ENCODE results near the gene LRP10.

DNA sequence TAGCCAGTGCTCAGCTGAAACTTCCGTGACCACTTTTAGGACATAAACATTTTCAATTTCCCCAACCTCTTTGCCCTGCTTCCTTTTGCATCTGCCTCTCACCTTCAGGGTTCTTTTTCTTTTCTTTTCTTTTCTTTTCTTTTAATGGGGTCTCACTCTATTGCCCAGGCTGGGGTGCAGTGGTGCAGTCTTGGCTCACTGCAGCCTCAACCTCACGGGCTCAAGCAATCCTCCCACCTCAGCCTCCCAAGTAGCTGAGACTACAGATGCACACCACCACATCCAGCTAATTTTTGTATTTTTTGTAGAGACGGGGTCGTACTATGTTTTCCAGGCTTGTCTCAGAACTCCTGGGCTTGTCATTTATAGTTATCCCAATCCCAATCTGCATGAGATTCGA is 4.7 kb upstream of the LRP10 start:
- TF ChIP-seq POLR2A (IDR thresholded peaks at IDR 0.05; ENCODE audit: low read length) (no peak), GATA1 (IDR thresholded peaks at IDR 0.05; ENCODE audit: low read depth, low read length) (no peak)
